ENCODE data around the gene MPPE1.

The MPPE1 gene

GRCh38 chr18:11849841-11850634 is 58.1 kb downstream of the MPPE1 start:
- no peaks in the 10 kb centered on the region for H3K36me3 ChIP-seq (ENCODE audit: control insufficient read depth, insufficient read depth, low read length)
- TF ChIP-seq CTCF (IDR thresholded peaks at IDR 0.05; ENCODE audit: insufficient read depth, low read length, poor library complexity, severe bottlenecking): no peak
- H3K27me3 ChIP-seq (replicated peaks; ENCODE audit: control insufficient read depth, insufficient read depth, low read length): no peaks in the 10 kb centered on the region; the same call in 1 of the 2 replicates
- DNase-seq (ENCODE audit: extremely low read depth, insufficient read length): no peak
- peak overlapping the region; percentile 71 for H3K4me3 ChIP-seq (replicated peaks; ENCODE audit: low read depth, low read length)

GRCh38 chr18:11849279-11849678 is 58.8 kb downstream of the MPPE1 start:
- H3K36me3 ChIP-seq (ENCODE audit: control insufficient read depth, insufficient read depth, low read length): no peaks in the 10 kb centered on the region
- TF ChIP-seq CTCF (IDR thresholded peaks at IDR 0.05; ENCODE audit: insufficient read depth, low read length, poor library complexity, severe bottlenecking): no peak
- DNase-seq (ENCODE audit: extremely low read depth, insufficient read length): no peak

GRCh38 chr18:11847811-11848210 is 60.3 kb downstream of the MPPE1 start:
- no peaks in the 10 kb centered on the region; the same call in 1 of the 2 replicates for H3K27me3 ChIP-seq (replicated peaks; ENCODE audit: control insufficient read depth, insufficient read depth, low read length)
- no peak for TF ChIP-seq CTCF (IDR thresholded peaks at IDR 0.05; ENCODE audit: insufficient read depth, low read length, poor library complexity, severe bottlenecking)
- DNase-seq (ENCODE audit: extremely low read depth, insufficient read length): no peak
- no peaks in the 10 kb centered on the region for H3K36me3 ChIP-seq (ENCODE audit: control insufficient read depth, insufficient read depth, low read length)
- H3K4me3 ChIP-seq (replicated peaks; ENCODE audit: low read depth, low read length): no peak overlapping the region

More at GRCh38 chr18:11849279-11849678, 58.8 kb downstream of the MPPE1 start:
- H3K4me3 ChIP-seq (replicated peaks; ENCODE audit: low read depth, low read length): no peak overlapping the region
- H3K27me3 ChIP-seq (replicated peaks; ENCODE audit: control insufficient read depth, insufficient read depth, low read length): no peaks in the 10 kb centered on the region; the same call in 1 of the 2 replicates

- H3K36me3 ChIP-seq (ENCODE audit: control insufficient read depth, insufficient read depth, low read length): no peaks in the 10 kb centered on the region
- no peaks in the 10 kb centered on the region; the same call in 1 of the 2 replicates for H3K27me3 ChIP-seq (replicated peaks; ENCODE audit: control insufficient read depth, insufficient read depth, low read length)
- no peak for TF ChIP-seq CTCF (IDR thresholded peaks at IDR 0.05; ENCODE audit: insufficient read depth, low read length, poor library complexity, severe bottlenecking)
- no peak overlapping the region for H3K4me3 ChIP-seq (replicated peaks; ENCODE audit: low read depth, low read length)
- no peak for DNase-seq (ENCODE audit: extremely low read depth, insufficient read length)
Observed at GRCh38 chr18:11845654-11846053, 62.5 kb downstream of the MPPE1 start.

- TF ChIP-seq CTCF (IDR thresholded peaks at IDR 0.05; ENCODE audit: insufficient read depth, low read length, poor library complexity, severe bottlenecking): no peak
- H3K27me3 ChIP-seq (replicated peaks; ENCODE audit: control insufficient read depth, insufficient read depth, low read length): no peaks in the 10 kb centered on the region; the same call in 1 of the 2 replicates
- H3K4me3 ChIP-seq (replicated peaks; ENCODE audit: low read depth, low read length): no peak overlapping the region
- H3K36me3 ChIP-seq (ENCODE audit: control insufficient read depth, insufficient read depth, low read length): no peaks in the 10 kb centered on the region
- no peak for DNase-seq (ENCODE audit: extremely low read depth, insufficient read length)
Observed at GRCh38 chr18:11844436-11844835, 63.7 kb downstream of the MPPE1 start.
